Kidney (tissue), 14 donors: Measurements from ENCODE around the gene FMO2. TPM values are rescaled to one million over a fixed set of nuclear protein-coding genes. Genes with fewer than 3 reads are reported as not detected.

Source experiments
- DNase-seq, 5 donors: peaks; one replicate each; pipeline ENCODE4 v3.0.0-alpha.2; 2013 to 2020
- FAIRE-seq: peaks from 2 replicates; lab custom pipeline; 2012; peaks lifted over from hg19 to GRCh38; lab: Jason Lieb, UNC
- H3K27ac ChIP-seq, 2 donors: one replicate each; pipeline ENCODE4 v1.7.0; 2013; ENCODE audit warnings: low read depth in 2 of 2, low read length in 2 of 2, inconsistent platforms in 1 of 2
- H3K27me3 ChIP-seq: one replicate; pipeline ENCODE4 v1.7.1; 2013; ENCODE audit warnings: low read length, inconsistent platforms; ENCODE audit not compliant: control insufficient read depth, insufficient read depth
- H3K36me3 ChIP-seq, 3 donors: one replicate each; pipeline versions ENCODE4 v1.7.0 to v1.7.1; 2013; ENCODE audit warnings: low read length in 3 of 3, control low read depth in 1 of 3, inconsistent platforms in 1 of 3; ENCODE audit not compliant: insufficient read depth in 3 of 3, control insufficient read depth in 2 of 3
- H3K4me1 ChIP-seq, 3 donors: one replicate each; pipeline versions ENCODE4 v1.7.0 to v1.7.1; 2013; ENCODE audit warnings: low read length in 3 of 3, inconsistent platforms in 1 of 3, low read depth in 1 of 3; ENCODE audit not compliant: control insufficient read depth in 2 of 3, insufficient read depth in 2 of 3
- H3K4me3 ChIP-seq, 3 donors: one replicate each; pipeline versions ENCODE4 v1.7.0 to v1.8.1; 2013; ENCODE audit warnings: low read length in 3 of 3, control low read depth in 1 of 3, inconsistent platforms in 1 of 3
- H3K9ac ChIP-seq, 3 donors: one replicate each; pipeline versions ENCODE4 v1.7.0 to v1.7.1; 2013; ENCODE audit warnings: low read length in 3 of 3, control low read depth in 1 of 3, inconsistent platforms in 1 of 3
- H3K9me3 ChIP-seq, 3 donors: one replicate each; pipeline versions ENCODE4 v1.7.0 to v1.7.1; 2013; ENCODE audit warnings: low read length in 3 of 3, control low read depth in 1 of 3, inconsistent platforms in 1 of 3; ENCODE audit not compliant: control insufficient read depth in 2 of 3, insufficient read depth in 1 of 3
- intact Hi-C: fragments of 100-400 bp; cut with DNase I; formaldehyde crosslinking; loops from one replicate; pipeline ENCODE4 v1.11.1; 2022
- polyA plus RNA-seq: library from polyadenylated mRNA; stranded (reverse); fragments of 350-450 nt; fragmentation: Illumina TruSeq; extraction: RNeasy Lipid Tissue Mini Kit (QIAGEN cat#74804); gene quantifications from one replicate; pipeline ENCODE4 v1.2.3, GENCODE V29; 2014; ENCODE audit warnings: low read depth, low replicate concordance; ENCODE audit not compliant: insufficient read depth
- total RNA-seq: library from RNA; stranded (reverse); fragmentation: NEBNext Ultra II Directional; extraction: Animal tissue kit (Norgen Biotek cat#: 25700); gene quantifications from one replicate; pipeline ENCODE4 v1.2.1, GENCODE V29; 2021
- TF ChIP-seq, protein P1 (sequence below): IDR thresholded peaks from 3 replicates; pipeline ENCODE4 v1.5.1; 2012; ENCODE audit warnings: mild to moderate bottlenecking, moderate library complexity, borderline replicate concordance; ENCODE audit not compliant: insufficient read depth; ENCODE audit errors: extremely low read depth
- donor health status: control.
- donor health status: control.
- donor health status: control.
- donor health status: control.
- donor health status: control.
- donor health status: DM: yes; HTN: yes; CAD: no.
- donor health status: Normal renal cell carcinoma (clear cell type).

Gene FMO2
- total and polyA plus RNA-seq, 2 donors from 2014 or later: 3.9 to 22.3 TPM

DNA sequence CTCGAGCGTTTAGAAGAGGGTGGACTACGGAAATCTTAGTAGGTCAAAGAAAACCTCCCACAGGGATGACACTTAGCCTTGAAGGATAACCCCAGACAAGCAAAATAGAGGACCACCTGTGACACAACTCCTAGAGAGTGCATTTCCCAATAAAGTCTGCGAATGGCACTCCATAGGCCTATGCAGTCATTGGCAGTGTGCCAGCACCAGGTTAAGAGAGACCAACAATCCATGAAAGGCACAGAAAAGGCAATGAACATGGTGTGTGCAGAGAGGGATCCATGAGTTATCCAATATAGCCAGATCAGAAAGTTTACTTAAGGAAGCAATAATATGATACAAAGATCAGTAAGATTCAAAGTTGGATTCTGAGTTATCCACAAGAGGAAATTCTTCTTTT, 45.2 kb upstream of the FMO2 start:
- intact Hi-C loops: no loop called here

DNA sequence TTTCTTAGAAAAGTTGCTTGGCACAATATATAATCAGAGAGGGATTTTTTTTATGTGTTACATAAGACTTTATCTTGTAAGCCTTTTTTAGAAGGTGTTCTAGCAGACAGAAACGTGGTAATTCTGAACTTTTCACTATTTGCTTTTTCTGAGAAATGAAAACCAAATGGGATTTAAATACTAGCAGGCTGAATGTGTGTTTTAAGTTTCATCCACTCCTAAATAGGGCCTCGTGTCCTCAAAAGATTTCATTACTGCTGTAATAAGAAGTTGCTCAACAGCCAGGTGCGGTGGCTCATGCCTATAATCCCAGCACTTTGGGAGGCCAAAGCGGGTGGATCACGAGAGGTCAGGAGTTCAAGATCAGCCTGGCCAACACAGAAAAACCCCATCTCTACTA, 44.7 kb upstream of the FMO2 start:
- H3K4me1 ChIP-seq: peaks cover 2 to 20% (median 8%) of the 10 kb centered on the region in 3 donors
- no peaks in the 10 kb centered on the region for H3K27me3 ChIP-seq
- TF ChIP-seq, protein P1, sequence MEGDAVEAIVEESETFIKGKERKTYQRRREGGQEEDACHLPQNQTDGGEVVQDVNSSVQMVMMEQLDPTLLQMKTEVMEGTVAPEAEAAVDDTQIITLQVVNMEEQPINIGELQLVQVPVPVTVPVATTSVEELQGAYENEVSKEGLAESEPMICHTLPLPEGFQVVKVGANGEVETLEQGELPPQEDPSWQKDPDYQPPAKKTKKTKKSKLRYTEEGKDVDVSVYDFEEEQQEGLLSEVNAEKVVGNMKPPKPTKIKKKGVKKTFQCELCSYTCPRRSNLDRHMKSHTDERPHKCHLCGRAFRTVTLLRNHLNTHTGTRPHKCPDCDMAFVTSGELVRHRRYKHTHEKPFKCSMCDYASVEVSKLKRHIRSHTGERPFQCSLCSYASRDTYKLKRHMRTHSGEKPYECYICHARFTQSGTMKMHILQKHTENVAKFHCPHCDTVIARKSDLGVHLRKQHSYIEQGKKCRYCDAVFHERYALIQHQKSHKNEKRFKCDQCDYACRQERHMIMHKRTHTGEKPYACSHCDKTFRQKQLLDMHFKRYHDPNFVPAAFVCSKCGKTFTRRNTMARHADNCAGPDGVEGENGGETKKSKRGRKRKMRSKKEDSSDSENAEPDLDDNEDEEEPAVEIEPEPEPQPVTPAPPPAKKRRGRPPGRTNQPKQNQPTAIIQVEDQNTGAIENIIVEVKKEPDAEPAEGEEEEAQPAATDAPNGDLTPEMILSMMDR: no peak
- DNase-seq (no peak), FAIRE-seq (no peak)
- peak overlapping the region in 1 of 2 donors; percentile 35 for H3K27ac ChIP-seq
- intact Hi-C loops: no loop called here
- H3K9ac ChIP-seq: no peak overlapping the region
- no peaks in the 10 kb centered on the region for H3K9me3 ChIP-seq
- no peaks in the 10 kb centered on the region for H3K36me3 ChIP-seq
- H3K4me3 ChIP-seq: no peak overlapping the region

More for the DNA sequence above, 45.2 kb upstream of the FMO2 start:
- Histone ChIP-seq H3K27ac (no peak overlapping the region), H3K4me1 (peaks cover 2 to 20% (median 8%) of the 10 kb centered on the region in 3 donors), H3K4me3 (no peak overlapping the region), H3K9me3 (no peaks in the 10 kb centered on the region), H3K36me3 (no peaks in the 10 kb centered on the region), H3K9ac (no peak overlapping the region), H3K27me3 (no peaks in the 10 kb centered on the region)
- no peak for FAIRE-seq
- TF ChIP-seq, protein P1: no peak
- no peak for DNase-seq

DNA sequence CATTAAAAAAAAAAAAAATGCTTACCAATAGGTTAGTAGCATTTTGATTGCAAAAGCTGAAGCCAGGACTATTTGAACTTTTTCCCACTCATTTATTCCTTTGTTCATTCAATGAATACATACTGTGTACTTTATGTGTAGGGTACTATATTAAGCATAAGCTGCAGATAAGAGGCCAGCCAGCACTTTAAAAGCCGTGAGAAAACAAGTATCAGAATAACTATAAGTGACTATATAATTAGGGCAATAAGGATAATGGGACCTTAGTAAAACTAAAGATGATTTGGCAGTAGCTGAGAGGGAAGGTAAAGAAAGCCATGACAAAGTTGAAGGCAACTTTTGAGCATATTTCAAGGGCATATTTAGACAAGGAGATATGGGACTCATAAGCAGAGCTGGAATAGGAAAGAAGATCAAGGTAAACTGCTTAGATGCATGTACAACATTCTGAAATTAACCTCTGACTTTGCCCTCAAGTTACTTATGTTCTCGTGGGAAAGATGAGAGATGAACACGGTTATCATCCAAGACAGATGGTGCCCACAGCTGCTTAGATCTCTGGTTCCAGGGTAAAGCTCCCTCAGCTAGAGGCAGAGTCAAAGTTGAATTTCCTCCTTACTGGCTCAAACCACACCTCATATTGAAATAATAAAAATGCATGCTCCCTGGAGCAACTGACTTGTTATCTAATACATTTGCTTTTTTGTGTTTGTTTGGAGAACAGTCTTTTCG, 44.0 kb upstream of the FMO2 start:
- H3K36me3 ChIP-seq: no peaks in the 10 kb centered on the region
- no peak overlapping the region for H3K4me3 ChIP-seq
- no peaks in the 10 kb centered on the region for H3K9me3 ChIP-seq
- intact Hi-C loops: no loop called here
- FAIRE-seq: no peak
- peaks cover 2 to 20% (median 8%) of the 10 kb centered on the region in 3 donors for H3K4me1 ChIP-seq
- TF ChIP-seq, protein P1: no peak
- peak overlapping the region; percentile 51 to 82 for H3K27ac ChIP-seq
- H3K9ac ChIP-seq: no peak overlapping the region
- no peaks in the 10 kb centered on the region for H3K27me3 ChIP-seq
- no peak for DNase-seq
